ENCODE measurements around the gene IFNG-AS1. TPM values are rescaled to one million over a fixed set of nuclear protein-coding genes. Genes with fewer than 3 reads are reported as not detected.

Gene IFNG-AS1
- total RNA-seq, 1 donor from 2014 or later: 0.20 TPM

DNA sequence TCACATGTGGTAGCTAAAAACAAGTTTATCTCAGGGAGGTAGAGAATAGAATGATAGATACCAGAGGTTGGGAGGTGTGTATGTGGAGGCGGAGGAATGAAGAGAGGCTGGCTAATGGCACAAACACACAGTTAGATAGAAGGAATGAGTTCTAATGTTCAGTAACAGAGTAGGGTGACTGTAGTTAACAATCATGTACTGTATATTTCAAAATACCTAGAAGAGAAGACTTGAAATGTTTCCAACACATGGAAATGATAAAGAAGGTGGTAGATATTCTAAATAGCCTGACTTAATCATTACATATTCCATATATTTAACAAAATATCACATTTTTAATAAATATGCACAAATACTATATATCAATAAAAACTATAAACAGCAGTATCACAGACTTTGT, 8.9 kb upstream of the IFNG-AS1 start:
- no peak overlapping the region for H3K4me3 Mint-ChIP-seq (ENCODE audit: unreplicated experiment)
- no peaks in the 10 kb centered on the region for H3K27me3 Mint-ChIP-seq (ENCODE audit: low read depth)
- DNase-seq (ENCODE audit: low spot score): no peak
- peaks cover 26% of the 10 kb centered on the region for H3K9me3 Mint-ChIP-seq (ENCODE audit: low read depth)
- H3K4me1 Mint-ChIP-seq (ENCODE audit: low read depth): peaks cover 40% of the 10 kb centered on the region
- H3K27ac Mint-ChIP-seq (ENCODE audit: unreplicated experiment): no peak overlapping the region
- no peak for TF ChIP-seq CTCF (IDR thresholded peaks at IDR 0.05)
- H3K36me3 Mint-ChIP-seq (ENCODE audit: low read depth): peaks cover 2% of the 10 kb centered on the region

- H3K27ac Mint-ChIP-seq (ENCODE audit: unreplicated experiment): peak overlapping the region; percentile 90
- peaks cover 2% of the 10 kb centered on the region for H3K36me3 Mint-ChIP-seq (ENCODE audit: low read depth)
- TF ChIP-seq CTCF (IDR thresholded peaks at IDR 0.05): no peak
- H3K27me3 Mint-ChIP-seq (ENCODE audit: low read depth): no peaks in the 10 kb centered on the region
- H3K9me3 Mint-ChIP-seq (ENCODE audit: low read depth): peaks cover 24% of the 10 kb centered on the region
- peaks cover 40% of the 10 kb centered on the region for H3K4me1 Mint-ChIP-seq (ENCODE audit: low read depth)
- H3K4me3 Mint-ChIP-seq (ENCODE audit: unreplicated experiment): peak overlapping the region; percentile 10
- DNase-seq (ENCODE audit: low spot score): no peak
Observed at GRCh38 chr12:67981287-67982162, 7.7 kb upstream of the IFNG-AS1 start.

DNA sequence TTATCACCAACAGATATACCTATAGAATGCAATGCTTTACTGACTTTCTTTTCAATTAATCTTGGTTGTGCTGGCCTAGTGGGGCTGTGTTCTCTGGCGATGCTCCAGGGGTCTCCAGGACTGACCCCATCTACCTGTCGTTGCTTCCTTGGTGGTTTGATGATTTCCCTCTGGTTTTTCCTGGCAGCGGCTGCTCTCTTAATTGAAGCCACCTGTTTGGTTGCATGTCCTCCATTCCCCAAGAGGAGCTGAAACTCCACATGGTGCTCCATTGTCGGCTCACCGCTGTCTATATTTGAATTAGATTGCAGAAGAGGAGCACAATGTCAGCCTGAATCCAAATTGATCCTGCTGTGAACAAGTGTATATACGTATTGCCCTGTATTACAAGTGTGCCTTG, 7.1 kb upstream of the IFNG-AS1 start:
- H3K4me1 Mint-ChIP-seq (ENCODE audit: low read depth): peaks cover 40% of the 10 kb centered on the region
- TF ChIP-seq CTCF (IDR thresholded peaks at IDR 0.05): no peak
- peak overlapping the region; percentile 90 for H3K27ac Mint-ChIP-seq (ENCODE audit: unreplicated experiment)
- peaks cover 2% of the 10 kb centered on the region for H3K36me3 Mint-ChIP-seq (ENCODE audit: low read depth)
- no peak overlapping the region for H3K4me3 Mint-ChIP-seq (ENCODE audit: unreplicated experiment)
- H3K27me3 Mint-ChIP-seq (ENCODE audit: low read depth): no peaks in the 10 kb centered on the region
- H3K9me3 Mint-ChIP-seq (ENCODE audit: low read depth): peaks cover 24% of the 10 kb centered on the region
- no peak for DNase-seq (ENCODE audit: low spot score)

DNA sequence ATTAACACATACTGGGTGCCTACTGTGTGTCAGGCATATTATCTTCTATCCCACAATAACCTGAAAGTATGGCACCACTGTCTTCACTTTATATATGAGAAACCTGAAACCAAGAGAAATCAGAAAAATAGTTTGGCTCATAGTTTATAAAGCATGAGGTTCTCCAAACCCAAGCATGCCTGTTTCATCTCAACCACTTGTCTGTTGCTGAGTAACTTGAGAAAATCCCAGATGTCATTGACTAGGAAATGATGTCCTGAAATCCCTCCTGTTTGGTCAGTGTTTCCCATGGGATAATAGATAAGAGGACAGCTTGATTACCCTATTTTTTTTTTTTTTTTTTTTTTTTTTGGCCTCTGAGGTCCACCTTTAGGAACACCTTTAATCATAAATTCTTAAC, 2.6 kb upstream of the IFNG-AS1 start:
- no peak for TF ChIP-seq CTCF (IDR thresholded peaks at IDR 0.05)
- peaks cover 23% of the 10 kb centered on the region for H3K4me1 Mint-ChIP-seq (ENCODE audit: low read depth)
- no peak overlapping the region for H3K27ac Mint-ChIP-seq (ENCODE audit: unreplicated experiment)
- DNase-seq (ENCODE audit: low spot score): no peak
- H3K4me3 Mint-ChIP-seq (ENCODE audit: unreplicated experiment): no peak overlapping the region
- H3K36me3 Mint-ChIP-seq (ENCODE audit: low read depth): no peaks in the 10 kb centered on the region
- no peaks in the 10 kb centered on the region for H3K27me3 Mint-ChIP-seq (ENCODE audit: low read depth)
- peaks cover 3% of the 10 kb centered on the region for H3K9me3 Mint-ChIP-seq (ENCODE audit: low read depth)

GRCh38 chr12:67988601-67989021, 636 bp upstream of the IFNG-AS1 start:
- no peak overlapping the region for H3K4me3 Mint-ChIP-seq (ENCODE audit: unreplicated experiment)
- H3K27me3 Mint-ChIP-seq (ENCODE audit: low read depth): no peaks in the 10 kb centered on the region
- no peaks in the 10 kb centered on the region for H3K36me3 Mint-ChIP-seq (ENCODE audit: low read depth)
- H3K27ac Mint-ChIP-seq (ENCODE audit: unreplicated experiment): no peak overlapping the region
- peaks cover 5% of the 10 kb centered on the region for H3K4me1 Mint-ChIP-seq (ENCODE audit: low read depth)
- DNase-seq (ENCODE audit: low spot score): no peak
- H3K9me3 Mint-ChIP-seq (ENCODE audit: low read depth): peaks cover 3% of the 10 kb centered on the region
- no peak for TF ChIP-seq CTCF (IDR thresholded peaks at IDR 0.05)
